HepG2 (cell line): ENCODE measurements around the gene C22orf39. TPM values are rescaled to one million over a fixed set of nuclear protein-coding genes. Genes with fewer than 3 reads are reported as not detected.

ENCODE experiments used
- ATAC-seq: fragments of 200-7000 bp; cut with Tn5 transposase; 3 replicates; pipeline ENCODE4 v1.9.1; 2020; ENCODE audit warnings: mild to moderate bottlenecking, moderate library complexity
- BruUV-seq: library from RNA; stranded (reverse); fragments of 400-500 nt; replicated peaks from 2 replicates; lab custom pipeline; 2021; lab: Mats Ljungman, UMichigan
- CTCF ChIA-PET: fragments of 300-600 bp; formaldehyde crosslinking; extraction: SDS; loops from one replicate; lab custom pipeline; 2021; ENCODE audit warnings: low total read pairs, inconsistent platforms, low intra/inter-chr PET ratio; lab: Yijun Ruan, JAX
- POLR2A ChIA-PET: fragments of 350-600 bp; sonication (Branson Sonifier 250); formaldehyde crosslinking; loops from one replicate; lab custom pipeline; 2020; ENCODE audit warnings: antibody characterized with exemption, inconsistent platforms; lab: Yijun Ruan, JAX
- DNase-seq: peaks from one replicate; pipeline ENCODE4 v3.0.0-alpha.2; 2015; ENCODE audit warnings: low spot score
- FAIRE-seq: peaks from 3 replicates; lab custom pipeline; 2011; peaks lifted over from hg19 to GRCh38; lab: Jason Lieb, UNC
- H2AFZ ChIP-seq: one replicate; pipeline ENCODE4 v1.6.1; 2011; ENCODE audit warnings: low read length, inconsistent platforms
- H3K27ac ChIP-seq: fragments of 300-600 bp; 3 replicates; pipeline ENCODE4 v1.8.0; 2011; ENCODE audit warnings: mixed run types, mild to moderate bottlenecking, mixed read lengths, low read length, inconsistent platforms; ENCODE audit not compliant: insufficient read depth; ENCODE audit errors: extremely low read length
- H3K27me3 ChIP-seq, 2 experiments: fragments of 200-600 bp in 1 of 2; 2 replicates in 1 of 2; 3 replicates in 1 of 2; pipeline versions ENCODE4 v1.6.0 to v1.8.0; 2011; ENCODE audit warnings: low read length in 2 of 2, mild to moderate bottlenecking in 2 of 2, moderate library complexity in 2 of 2, inconsistent platforms in 1 of 2; ENCODE audit not compliant: insufficient read depth in 2 of 2, control insufficient read depth in 1 of 2
- H3K36me3 ChIP-seq, 2 experiments: fragments of 200-600 bp in 1 of 2; replicated peaks in 1 of 2; 2 replicates in 1 of 2; 3 replicates in 1 of 2; pipeline versions ENCODE4 v1.5.1 to v1.8.0; 2011; ENCODE audit warnings: low read length in 2 of 2, inconsistent platforms in 1 of 2; ENCODE audit not compliant: insufficient read depth in 2 of 2, control insufficient read depth in 1 of 2
- H3K4me1 ChIP-seq: 2 replicates; pipeline ENCODE4 v1.5.1; 2012; ENCODE audit warnings: low read length, inconsistent platforms; ENCODE audit not compliant: insufficient read depth
- H3K4me2 ChIP-seq: 2 replicates; pipeline ENCODE4 v1.6.0; 2011; ENCODE audit warnings: low read depth, low read length, inconsistent platforms
- H3K4me3 ChIP-seq, 3 experiments: fragments of 200-600 bp in 1 of 3; sonication (generic), shearing (Covaris generic) in 1 of 3; replicated peaks in 1 of 3; 2 replicates each; pipeline ENCODE4 v1.5.1; 2011 to 2016; ENCODE audit warnings: low read length in 3 of 3, inconsistent platforms in 2 of 3, low read depth in 2 of 3, mild to moderate bottlenecking in 2 of 3, control low read depth in 1 of 3, mixed read lengths in 1 of 3; ENCODE audit not compliant: insufficient read depth in 1 of 3
- H3K79me2 ChIP-seq: one replicate; pipeline ENCODE4 v1.6.1; 2011; ENCODE audit warnings: low read length, inconsistent platforms; ENCODE audit not compliant: insufficient read depth
- H3K9ac ChIP-seq: 2 replicates; pipeline ENCODE4 v1.6.0; 2011; ENCODE audit warnings: mild to moderate bottlenecking, low read depth, low read length, inconsistent platforms; ENCODE audit not compliant: insufficient read depth
- H3K9me3 ChIP-seq: 2 replicates; pipeline ENCODE4 v1.5.1; 2012; ENCODE audit warnings: mild to moderate bottlenecking, low read length
- H4K20me1 ChIP-seq: 2 replicates; pipeline ENCODE4 v1.6.0; 2011; ENCODE audit warnings: inconsistent platforms, mild to moderate bottlenecking, low read length, moderate library complexity; ENCODE audit not compliant: insufficient read depth
- CEBPB ChIP-seq: IDR thresholded peaks from 2 replicates; pipeline ENCODE4 v1.6.1; 2011; ENCODE audit warnings: low read depth, low read length, improper control_type of control experiment, borderline replicate concordance
- HNF4A ChIP-seq: sonication (generic); formaldehyde crosslinking; IDR thresholded peaks from 2 replicates; pipeline ENCODE4 v1.4.0; 2020; ENCODE audit warnings: missing genetic modification reagents
- JDP2 ChIP-seq: sonication (generic); formaldehyde crosslinking; IDR thresholded peaks from 2 replicates; pipeline ENCODE4 v1.8.1; 2022; ENCODE audit warnings: missing genetic modification reagents, borderline replicate concordance
- KLF6 ChIP-seq: IDR thresholded peaks from 2 replicates; pipeline ENCODE4 v1.8.0; 2016; ENCODE audit warnings: missing biosample characterization, missing genetic modification reagents
- NCOA1 ChIP-seq: sonication (generic); formaldehyde crosslinking; IDR thresholded peaks from 2 replicates; pipeline ENCODE4 v1.9.0; 2021; ENCODE audit warnings: missing genetic modification reagents
- NFYB ChIP-seq: sonication (generic); formaldehyde crosslinking; IDR thresholded peaks from 2 replicates; pipeline ENCODE4 v1.4.0; 2020; ENCODE audit warnings: missing genetic modification reagents
- SMARCC2 ChIP-seq: fragments of 450-650 bp; IDR thresholded peaks from 2 replicates; pipeline ENCODE4 v1.6.1; 2017; ENCODE audit warnings: antibody characterized with exemption, mild to moderate bottlenecking
- USF2 ChIP-seq, 2 experiments: sonication (generic) in 1 of 2; formaldehyde crosslinking in 1 of 2; IDR thresholded peaks; 2 replicates each; pipeline versions ENCODE4 v1.5.1 to v1.6.1; 2011 to 2020; ENCODE audit warnings: borderline replicate concordance in 1 of 2, low read depth in 1 of 2, low read length in 1 of 2, mild to moderate bottlenecking in 1 of 2, missing genetic modification reagents in 1 of 2, moderate library complexity in 1 of 2
- ZBED4 ChIP-seq: sonication (generic); formaldehyde crosslinking; IDR thresholded peaks from 2 replicates; pipeline ENCODE4 v1.4.0; 2020; ENCODE audit warnings: missing genetic modification reagents, borderline replicate concordance
- ZMYM4 ChIP-seq: sonication (generic); formaldehyde crosslinking; IDR thresholded peaks from 2 replicates; pipeline ENCODE4 v1.8.1; 2023; ENCODE audit warnings: mild to moderate bottlenecking, missing genetic modification reagents
- ZNF383 ChIP-seq: sonication (generic); formaldehyde crosslinking; IDR thresholded peaks from 2 replicates; pipeline ENCODE4 v1.4.0; 2020; ENCODE audit warnings: missing genetic modification reagents, mild to moderate bottlenecking, borderline replicate concordance
- ZNF512B ChIP-seq: sonication (generic); formaldehyde crosslinking; IDR thresholded peaks from 2 replicates; pipeline ENCODE4 v1.5.1; 2020; ENCODE audit warnings: missing genetic modification reagents, mild to moderate bottlenecking, borderline replicate concordance
- WGBS: methylation state at CpG from one replicate; pipeline ENCODE4 v1.1.6; 2017; ENCODE audit warnings: low lambda C conversion rate; 5-methylcytosine and 5-hydroxymethylcytosine counted together
- in situ Hi-C: cut with HindIII; loops from 2 replicates; pipeline ENCODE4 v1.10.0; 2017; ENCODE audit warnings: low pct_unique_long_range_greater_than_20kb; ENCODE audit not compliant: extremely low pct_ligation_motif_present
- intact Hi-C: fragments of 100-400 bp; cut with micrococcal nuclease; formaldehyde crosslinking; loops from one replicate; pipeline ENCODE4 v1.10.0; 2022; ENCODE audit not compliant: unreplicated experiment
- polyA plus RNA-seq, 8 experiments: library from polyadenylated mRNA; depleted of rRNA in 3 of 8; stranded (reverse) in 7 of 8; unstranded in 1 of 8; fragments of >200 nt; fragmentation: Illumina TruSeq in 4 of 8; extraction: Trizol in 4 of 8; gene quantifications; 2 replicates each; pipeline versions ENCODE4 v1.2.1 to v1.2.3, GENCODE V29; 2011 to 2016; ENCODE audit warnings: low read depth in 4 of 8, missing spikeins in 1 of 8, mixed read lengths in 1 of 8; ENCODE audit not compliant: insufficient read depth in 1 of 8
- total RNA-seq, 5 experiments: library from RNA; depleted of rRNA; stranded (reverse); fragments of >200 nt; fragmentation: Illumina TruSeq; extraction: Trizol; gene quantifications; 2 replicates each; pipeline ENCODE4 v1.2.3, GENCODE V29; 2016; ENCODE audit warnings: low read depth in 1 of 5
- TF ChIP-seq, protein P1 (sequence below): IDR thresholded peaks from 2 replicates; pipeline ENCODE4 v1.6.1; 2016; ENCODE audit warnings: low read depth

The C22orf39 gene
- total and polyA plus RNA-seq, 2 of the 13 experiments (the other 11 are each of a cell fraction or from before 2014, with no cell fraction given) = 23.4 to 26.4 TPM

GRCh38 chr22:19424186-19424500, 23.4 kb downstream of the C22orf39 start:
- Histone ChIP-seq H3K4me1 (peaks cover 72% of the 10 kb centered on the region), H3K79me2 (peaks cover 98% of the 10 kb centered on the region), H3K9me3 (no peaks in the 10 kb centered on the region), H3K36me3 (peaks cover 6 to 43% of the 10 kb centered on the region in 2 experiments; a peak in 4 of 5 replicates), H3K27ac (peak overlapping the region; percentile 6), H4K20me1 (peaks cover 67% of the 10 kb centered on the region), H3K27me3 (no peaks in the 10 kb centered on the region; a peak in 1 of 5 replicates), H3K4me3 (no peak overlapping the region), H3K4me2 (0 out of 2 replicates have a peak overlapping the region, but pooled peaks have one; percentile 6), H3K9ac (no peak overlapping the region), H2AFZ (no peak overlapping the region)
- peak; percentile 36 for ATAC-seq
- no TSS peak for BruUV-seq
- POLR2A ChIA-PET = no interaction called here
- in situ Hi-C loops (no loop called here), intact Hi-C loops (no loop called here)
- 73% methylated on average over 3 of the region's 3 CpGs for WGBS
- CTCF ChIA-PET = no interaction called here
- peak; percentile 34 for DNase-seq
- FAIRE-seq = no peak
- no peak for TF ChIP-seq JDP2 (CRISPR knock-in tag)
- TF ChIP-seq HNF4A (CRISPR knock-in tag) = peak; percentile 54
- no peak for TF ChIP-seq NCOA1 (CRISPR knock-in tag)
- TF ChIP-seq ZNF512B (CRISPR knock-in tag) = no peak
- no peak for TF ChIP-seq SMARCC2
- no peak for TF ChIP-seq KLF6
- TF ChIP-seq, protein P1, sequence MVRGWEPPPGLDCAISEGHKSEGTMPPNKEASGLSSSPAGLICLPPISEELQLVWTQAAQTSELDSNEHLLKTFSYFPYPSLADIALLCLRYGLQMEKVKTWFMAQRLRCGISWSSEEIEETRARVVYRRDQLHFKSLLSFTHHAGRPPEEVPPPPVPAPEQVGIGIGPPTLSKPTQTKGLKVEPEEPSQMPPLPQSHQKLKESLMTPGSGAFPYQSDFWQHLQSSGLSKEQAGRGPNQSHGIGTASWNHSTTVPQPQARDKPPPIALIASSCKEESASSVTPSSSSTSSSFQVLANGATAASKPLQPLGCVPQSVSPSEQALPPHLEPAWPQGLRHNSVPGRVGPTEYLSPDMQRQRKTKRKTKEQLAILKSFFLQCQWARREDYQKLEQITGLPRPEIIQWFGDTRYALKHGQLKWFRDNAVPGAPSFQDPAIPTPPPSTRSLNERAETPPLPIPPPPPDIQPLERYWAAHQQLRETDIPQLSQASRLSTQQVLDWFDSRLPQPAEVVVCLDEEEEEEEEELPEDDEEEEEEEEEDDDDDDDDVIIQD (CRISPR knock-in tag) = peak; percentile 81; the same call in 1 of the 2 replicates
- no peak for TF ChIP-seq ZNF383
- TF ChIP-seq CEBPB = peak; percentile 57; the same call in 1 of the 2 replicates
- TF ChIP-seq ZBED4 (CRISPR knock-in tag) = no peak
- peak; percentile 59; the same call in 1 of the 2 replicates for TF ChIP-seq ZMYM4
- peak; percentile 77 for TF ChIP-seq USF2 (IDR thresholded peaks at IDR 0.05; ENCODE audit: low read depth, low read length)
- peak; percentile 75; the same call in 1 of the 2 replicates for TF ChIP-seq USF2 (CRISPR knock-in tag; IDR thresholded peaks at IDR 0.05; ENCODE audit: borderline replicate concordance)
- TF ChIP-seq NFYB (CRISPR knock-in tag) = peak; percentile 66
